Liver (tissue), 9 donors: Measurements from ENCODE around the gene ADAM21. TPM values are rescaled to one million over a fixed set of nuclear protein-coding genes. Genes with fewer than 3 reads are reported as not detected.
"Not testable (repeated sequence)": the region's sequence is repeated elsewhere in the genome, so short reads cannot be mapped to it uniquely, and the experiment has no call there.

Experiments used
- DNase-seq: peaks from one replicate; pipeline ENCODE4 v3.0.0-alpha.2; 2017; ENCODE audit warnings: low spot score
- H3K27ac ChIP-seq, 2 donors: one replicate each; pipeline ENCODE4 v1.7.0; 2013; ENCODE audit warnings: inconsistent platforms in 2 of 2, low read length in 2 of 2, control low read depth in 1 of 2, low read depth in 1 of 2, mild to moderate bottlenecking in 1 of 2
- H3K27me3 ChIP-seq, 4 donors: one replicate each; pipeline versions ENCODE4 v1.6.1 to v1.7.0; 2013; ENCODE audit warnings: low read length in 3 of 4, inconsistent platforms in 1 of 4, mild to moderate bottlenecking in 1 of 4, moderate library complexity in 1 of 4; ENCODE audit not compliant: control insufficient read depth in 4 of 4, insufficient read depth in 4 of 4
- H3K36me3 ChIP-seq, 4 donors: one replicate each; pipeline versions ENCODE4 v1.6.1 to v1.7.0; 2013; ENCODE audit warnings: low read length in 3 of 4, mild to moderate bottlenecking in 3 of 4, low read depth in 1 of 4, moderate library complexity in 1 of 4; ENCODE audit not compliant: control insufficient read depth in 4 of 4, insufficient read depth in 3 of 4
- H3K4me1 ChIP-seq, 4 donors: one replicate each; pipeline versions ENCODE4 v1.6.1 to v1.7.0; 2013; ENCODE audit warnings: low read length in 3 of 4, mild to moderate bottlenecking in 3 of 4, moderate library complexity in 1 of 4; ENCODE audit not compliant: control insufficient read depth in 4 of 4, insufficient read depth in 4 of 4
- H3K4me3 ChIP-seq, 3 donors: one replicate each; pipeline versions ENCODE4 v1.6.1 to v1.7.0; 2013; ENCODE audit warnings: low read length in 3 of 3, control low read depth in 1 of 3, low read depth in 1 of 3, mild to moderate bottlenecking in 1 of 3
- H3K9ac ChIP-seq, 2 donors: one replicate each; pipeline ENCODE4 v1.7.0; 2013; ENCODE audit warnings: low read length in 2 of 2, mild to moderate bottlenecking in 2 of 2, moderate library complexity in 2 of 2, control low read depth in 1 of 2, low read depth in 1 of 2
- H3K9me3 ChIP-seq, 4 donors: one replicate each; pipeline versions ENCODE4 v1.6.1 to v1.7.0; 2013; ENCODE audit warnings: low read length in 3 of 4; ENCODE audit not compliant: control insufficient read depth in 4 of 4
- ATF3 ChIP-seq: IDR thresholded peaks from 2 replicates; pipeline ENCODE4 v1.6.1; 2016; ENCODE audit warnings: antibody characterized with exemption
- CTCF ChIP-seq: fragments of 150-350 bp; IDR thresholded peaks from 2 replicates; pipeline ENCODE4 v1.5.1; 2017; ENCODE audit warnings: improper control_type of control experiment, low read depth, low read length; ENCODE audit not compliant: missing input control
- FOXA1 ChIP-seq: IDR thresholded peaks from 2 replicates; pipeline ENCODE4 v1.6.1; 2016; ENCODE audit warnings: antibody characterized with exemption
- FOXA2 ChIP-seq: IDR thresholded peaks from 2 replicates; pipeline ENCODE4 v1.6.1; 2016; ENCODE audit warnings: antibody characterized with exemption
- JUND ChIP-seq, 2 donors: IDR thresholded peaks; 2 replicates each; pipeline ENCODE4 v1.6.1; 2016; ENCODE audit warnings: antibody characterized with exemption in 2 of 2
- NR2F2 ChIP-seq: IDR thresholded peaks from 2 replicates; pipeline ENCODE4 v1.6.1; 2016; ENCODE audit warnings: antibody characterized with exemption
- REST ChIP-seq: IDR thresholded peaks from 2 replicates; pipeline ENCODE4 v1.6.1; 2016; ENCODE audit warnings: antibody characterized with exemption, mild to moderate bottlenecking
- RXRA ChIP-seq, 2 donors: IDR thresholded peaks; 2 replicates each; pipeline ENCODE4 v1.6.1; 2017 to 2018; ENCODE audit warnings: antibody characterized with exemption in 2 of 2, mild to moderate bottlenecking in 1 of 2
- YY1 ChIP-seq: IDR thresholded peaks from 2 replicates; pipeline ENCODE4 v1.6.1; 2016; ENCODE audit warnings: antibody characterized with exemption, mild to moderate bottlenecking
- ZBTB33 ChIP-seq: IDR thresholded peaks from 2 replicates; pipeline ENCODE4 v1.6.1; 2016; ENCODE audit warnings: antibody characterized with exemption
- WGBS: extraction: QIAGEN DNeasy Blood & Tissue Kit; methylation state at CpG from one replicate; pipeline ENCODE4 v1.1.7; 2013; 5-methylcytosine and 5-hydroxymethylcytosine counted together
- polyA plus RNA-seq, 2 donors: library from polyadenylated mRNA; stranded (reverse) in 1 of 2; unstranded in 1 of 2; fragments of 200-250 nt in 1 of 2; fragments of >200 nt in 1 of 2; fragmentation: Nextera tagmentation in 1 of 2; extraction: Ambion mirVana in 1 of 2; gene quantifications; one replicate each; pipeline versions ENCODE4 v1.2.1 to v1.2.3, GENCODE V29; 2013 to 2015
- total RNA-seq, 2 donors: library from RNA; depleted of rRNA; stranded (reverse); fragments of >200 nt; gene quantifications; one replicate each; pipeline ENCODE4 v1.2.3, GENCODE V29; 2014
- donor health status: healthy.
- donor health status: healthy.
- donor health status: healthy.
- donor health status: healthy.
- donor health status: healthy.

ADAM21 gene
- total and polyA plus RNA-seq, 4 donors, result 0.02 to 0.17 TPM; not detected in 2

GRCh38 chr14:70454731-70455130 lies 2.8 kb downstream of the ADAM21 start:
- Histone ChIP-seq H3K4me3 (no peak overlapping the region), H3K27me3 (no peaks in the 10 kb centered on the region), H3K9me3 (peaks cover 0 to under 1% (median 0%) of the 10 kb centered on the region in 4 donors), H3K27ac (no peak overlapping the region), H3K9ac (no peak overlapping the region), H3K36me3 (no peaks in the 10 kb centered on the region), H3K4me1 (no peaks in the 10 kb centered on the region)
- TF ChIP-seq RXRA (IDR thresholded peaks at IDR 0.05), result peak in 1 of 2 donors; percentile 4
- no peak for TF ChIP-seq JUND (IDR thresholded peaks at IDR 0.05)
- WGBS, result 68% methylated on average over 1 of the region's 1 CpG
- DNase-seq, result no peak

GRCh38 chr14:70468731-70469130 lies 16.8 kb downstream of the ADAM21 start:
- Histone ChIP-seq H3K4me3 (no peak overlapping the region), H3K27me3 (no peaks in the 10 kb centered on the region), H3K4me1 (no peaks in the 10 kb centered on the region), H3K9ac (no peak overlapping the region), H3K27ac (no peak overlapping the region), H3K9me3 (no peaks in the 10 kb centered on the region), H3K36me3 (peaks cover 0 to 3% (median 0%) of the 10 kb centered on the region in 4 donors)
- no peak for TF ChIP-seq CTCF
- TF ChIP-seq ZBTB33, result no peak
- TF ChIP-seq FOXA2, result no peak
- 92% methylated on average over 3 of the region's 3 CpGs for WGBS
- DNase-seq, result no peak

- not testable (repeated sequence) for H3K27ac ChIP-seq, DNase-seq, H3K9ac ChIP-seq, H3K36me3 ChIP-seq, H3K27me3 ChIP-seq, H3K4me1 ChIP-seq, H3K4me3 ChIP-seq, H3K9me3 ChIP-seq
- WGBS, result 82% methylated on average over 8 of the region's 8 CpGs
Observed at GRCh38 chr14:70470863-70471563, 19.0 kb downstream of the ADAM21 start.

- Histone ChIP-seq H3K9ac (no peak overlapping the region), H3K4me3 (no peak overlapping the region), H3K27me3 (no peaks in the 10 kb centered on the region), H3K36me3 (peaks cover 0 to 3% (median 0%) of the 10 kb centered on the region in 4 donors), H3K9me3 (no peaks in the 10 kb centered on the region), H3K27ac (no peak overlapping the region), H3K4me1 (no peaks in the 10 kb centered on the region)
- WGBS, result 93% methylated on average over 4 of the region's 4 CpGs
- DNase-seq, result no peak
- TF ChIP-seq ZBTB33, result no peak
- no peak for TF ChIP-seq REST
- no peak for TF ChIP-seq YY1
- TF ChIP-seq NR2F2, result no peak
- TF ChIP-seq ATF3, result no peak
- no peak for TF ChIP-seq FOXA1
Observed at GRCh38 chr14:70472253-70473159, 20.5 kb downstream of the ADAM21 start.
